ENCODE results near the gene CEP112.

DNA sequence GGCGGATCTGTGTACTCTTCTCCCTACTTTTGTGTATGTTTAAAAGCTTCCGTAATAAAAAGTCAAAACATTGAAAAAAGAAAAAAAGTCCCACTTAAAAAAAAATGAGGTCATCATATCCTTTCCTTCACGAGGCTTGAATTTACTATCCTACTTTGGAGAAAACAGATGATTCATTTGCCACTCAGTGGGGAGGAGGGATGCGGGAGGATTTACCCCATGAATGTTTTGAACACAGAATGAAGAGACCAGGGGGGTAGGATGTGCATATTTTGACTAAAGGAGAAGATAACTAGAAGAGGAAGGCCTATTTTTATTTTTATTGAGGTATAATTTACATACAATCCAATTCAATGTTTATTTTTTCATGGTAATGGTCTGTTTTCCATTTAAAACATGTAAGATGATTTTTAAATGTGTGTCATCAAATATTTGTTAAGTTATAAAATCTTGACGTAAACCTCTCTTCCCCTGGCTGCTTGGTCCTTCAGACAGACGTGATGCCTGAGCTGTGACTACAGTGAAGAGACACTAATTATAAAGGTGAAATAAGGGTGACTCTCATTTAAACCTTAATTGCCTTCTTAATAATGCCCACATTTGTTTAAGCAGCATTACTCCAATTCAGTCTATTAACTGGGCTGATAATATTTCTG lies 495.1 kb downstream of the CEP112 start:
- no peak for TF ChIP-seq CTCF (conservative IDR thresholded peaks at IDR 0.05 in 1 of 2, IDR thresholded peaks at IDR 0.05 in 1 of 2; ENCODE audit: low read depth in 1 of 2, low read length in 2 of 2)
- TF ChIP-seq EZH2 (IDR thresholded peaks at IDR 0.05; ENCODE audit: low read length, missing control alignments): no peak

Measured in fibroblast of lung (primary cell).